Heart right ventricle (tissue), 16 donors: Measurements from ENCODE around the gene ADCY2. TPM values are rescaled to one million over a fixed set of nuclear protein-coding genes. Genes with fewer than 3 reads are reported as not detected.

ENCODE experiments used
- ATAC-seq, 8 donors: fragments of 200-7000 bp; cut with Tn5 transposase; one replicate each; pipeline ENCODE4 v1.9.1; 2020; ENCODE audit warnings: mild to moderate bottlenecking in 8 of 8, moderate library complexity in 8 of 8, moderate number of reproducible peaks in 1 of 8
- DNase-seq, 2 donors: peaks; one replicate each; pipeline ENCODE4 v3.0.0-alpha.2; 2020
- H3K27ac ChIP-seq, 10 donors: fragments of 200-600 bp; sonication (generic) in 2 of 10; one replicate each; pipeline versions ENCODE4 v1.5.0 to v1.8.0; 2020 to 2022; ENCODE audit warnings: mild to moderate bottlenecking in 3 of 10
- H3K27me3 ChIP-seq, 7 donors: fragments of 200-600 bp; one replicate each; pipeline ENCODE4 v1.8.0; 2021 to 2022; ENCODE audit warnings: mild to moderate bottlenecking in 2 of 7
- H3K36me3 ChIP-seq, 9 donors: fragments of 200-600 bp; sonication (generic) in 1 of 9; one replicate each; pipeline versions ENCODE4 v1.5.0 to v1.8.0; 2020 to 2022; ENCODE audit warnings: mild to moderate bottlenecking in 2 of 9
- H3K4me1 ChIP-seq, 9 donors: fragments of 200-600 bp; sonication (generic) in 1 of 9; one replicate each; pipeline versions ENCODE4 v1.5.0 to v1.8.0; 2020 to 2022; ENCODE audit warnings: mild to moderate bottlenecking in 4 of 9
- H3K4me3 ChIP-seq, 10 donors: fragments of 200-600 bp; sonication (generic) in 2 of 10; one replicate each; pipeline versions ENCODE4 v1.5.0 to v1.8.0; 2020 to 2022; ENCODE audit warnings: mild to moderate bottlenecking in 7 of 10, moderate library complexity in 2 of 10
- H3K9me3 ChIP-seq, 11 donors: fragments of 200-600 bp in 10 of 11; sonication (generic) in 2 of 11; one replicate each; pipeline versions ENCODE4 v1.5.0 to v1.8.0; 2013 to 2022; ENCODE audit warnings: mild to moderate bottlenecking in 2 of 11, control low read depth in 1 of 11, moderate library complexity in 1 of 11
- CTCF ChIP-seq, 9 donors: fragments of 200-600 bp; sonication (generic) in 2 of 9; IDR thresholded peaks; one replicate each; pipeline versions ENCODE4 v1.5.0 to v1.8.0; 2021 to 2022; ENCODE audit warnings: antibody characterized with exemption in 9 of 9, mild to moderate bottlenecking in 5 of 9, moderate library complexity in 1 of 9
- WGBS, 2 donors: extraction: QIAGEN DNeasy Blood & Tissue Kit; methylation state at CpG; one replicate each; pipeline ENCODE4 v1.1.7; 2013; ENCODE audit warnings: inconsistent platforms in 1 of 2; 5-methylcytosine and 5-hydroxymethylcytosine counted together
- intact Hi-C, 10 donors: fragments of 100-400 bp; cut with DNase I; formaldehyde crosslinking; loops; one replicate each; pipeline versions ENCODE4 v1.11.1 to v1.14.2; 2022
- polyA plus RNA-seq, 2 donors: library from polyadenylated mRNA; stranded (reverse); fragments of 200-250 nt; gene quantifications; one replicate each; pipeline ENCODE4 v1.2.3, GENCODE V29; 2013
- total RNA-seq, 10 donors: library from RNA; stranded (reverse); fragmentation: NEBNext Ultra II Directional in 3 of 10; extraction: Animal tissue kit (Norgen Biotek cat#: 25700) in 3 of 10; gene quantifications; one replicate each; pipeline versions ENCODE4 v1.2.1 to v1.2.4, GENCODE V29; 2021 to 2023
- donor health status: Arrhythmogenic right ventricular cardiomyopathy.
- donor health status: ischemic (EF 13 %, LVEDD 7.1; RV severe dilation, severe dysfunction).
- donor health status: healthy with polysubstance abuse.
- donor health status: DM: no; HTN: yes; CAD: no.
- donor health status: DM: no; HTN: no; CAD: no.
- donor health status: ischemic (EF 25% LVEDD 6.9; RV normal size, moderate dysfunction).
- donor health status: ischemic (EF 25% LVEDD 5.7; RV mildly dilated, moderate dysfunction).
- donor health status: healthy.
- donor health status: DM: yes; HTN: yes; CAD: no.
- donor health status: Ischemic cardiomyopathy.
- donor health status: ischemic (EF 35%, LVEDD 5.7; RV mildly dilated, moderate dysfunction).
- donor health status: nonischemic (EF 11% LVEDD 7.7; RV severe dilation, severe dysfunction).
- donor health status: DM: yes; HTN: yes; CAD: no.
- donor health status: PGD.
- donor health status: ischemic (EF 29% LVEDD 5.4; RV normal size, mild dysfunction).
- donor health status: nonischemic (EF 23%, LVEDD 6.1; RV moderate dilation, normal function).

The ADCY2 gene
- total and polyA plus RNA-seq, 12 donors, result 0.04 to 0.90 (median 0.17) TPM

DNA sequence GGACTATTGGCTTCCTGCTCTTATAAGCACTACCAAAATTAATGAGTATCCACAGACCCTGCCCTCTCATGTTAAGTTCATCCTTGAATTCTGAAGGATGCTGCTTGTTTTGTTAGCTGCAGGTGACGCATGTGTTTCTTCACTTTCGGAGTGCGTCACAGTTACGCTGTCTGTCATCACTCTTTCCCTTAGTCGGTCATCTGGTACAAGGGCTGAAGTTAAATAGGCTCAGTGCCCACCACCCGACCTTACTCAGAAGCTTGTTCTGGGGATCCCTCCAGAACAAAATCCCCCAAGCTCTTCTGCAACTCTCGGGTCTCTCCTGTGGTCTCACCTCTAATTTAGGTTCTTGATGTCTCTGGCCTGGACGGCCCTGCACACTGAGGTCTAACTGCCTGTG, 51.0 kb downstream of the ADCY2 start:
- TF ChIP-seq CTCF (IDR thresholded peaks at IDR 0.05), result no peak
- H3K36me3 ChIP-seq, result no peaks in the 10 kb centered on the region
- WGBS, 2 donors, result 84 to 88% methylated on average over 8 of the region's 8 CpGs
- peaks cover 0 to 16% (median 0%) of the 10 kb centered on the region in 11 donors for H3K9me3 ChIP-seq
- intact Hi-C loops, result no loop called here
- no peak overlapping the region for H3K4me3 ChIP-seq
- DNase-seq (no peak), ATAC-seq (no peak)
- H3K4me1 ChIP-seq, result no peaks in the 10 kb centered on the region
- H3K27ac ChIP-seq, result no peak overlapping the region
- H3K27me3 ChIP-seq, result no peaks in the 10 kb centered on the region

DNA sequence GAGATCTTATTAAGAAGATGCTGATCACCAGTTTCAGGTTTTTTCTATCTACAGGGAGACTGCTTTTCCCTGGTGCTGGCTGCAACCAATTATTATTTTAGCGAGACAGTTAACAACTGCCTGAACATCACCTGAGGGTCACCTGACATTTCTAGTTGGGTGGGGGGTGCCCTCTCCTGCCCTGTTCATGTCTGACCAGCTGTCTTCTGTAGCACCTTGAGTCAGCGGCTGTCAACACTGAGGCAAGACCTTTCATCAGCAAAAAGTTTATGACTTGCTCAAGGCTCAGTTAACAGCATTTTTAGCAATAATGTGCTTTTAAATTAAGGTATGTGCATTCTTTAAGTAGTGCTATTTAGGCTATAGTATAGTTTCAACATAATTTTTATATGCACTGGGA, 58.0 kb downstream of the ADCY2 start:
- H3K27ac ChIP-seq, result no peak overlapping the region
- H3K4me1 ChIP-seq, result no peaks in the 10 kb centered on the region
- H3K9me3 ChIP-seq, result peaks cover 0 to 19% (median 0%) of the 10 kb centered on the region in 11 donors
- 90 to 94% methylated on average over 2 of the region's 2 CpGs for WGBS, 2 donors
- H3K4me3 ChIP-seq, result no peak overlapping the region
- TF ChIP-seq CTCF (IDR thresholded peaks at IDR 0.05), result no peak
- no peak for DNase-seq
- intact Hi-C loops, result no loop called here
- no peaks in the 10 kb centered on the region for H3K36me3 ChIP-seq
- H3K27me3 ChIP-seq, result no peaks in the 10 kb centered on the region
- ATAC-seq, result no peak

- 87 to 89% methylated on average over 2 of the region's 2 CpGs for WGBS, 2 donors
- no peaks in the 10 kb centered on the region for H3K27me3 ChIP-seq
- DNase-seq, result no peak
- no peak for ATAC-seq
- intact Hi-C loops, result no loop called here
- peaks cover 0 to 10% (median 0%) of the 10 kb centered on the region in 11 donors for H3K9me3 ChIP-seq
- no peaks in the 10 kb centered on the region for H3K36me3 ChIP-seq
- no peaks in the 10 kb centered on the region for H3K4me1 ChIP-seq
- H3K27ac ChIP-seq, result no peak overlapping the region
- TF ChIP-seq CTCF (IDR thresholded peaks at IDR 0.05), result no peak
- H3K4me3 ChIP-seq, result no peak overlapping the region
Measured at GRCh38 chr5:7456206-7456605, 60.3 kb downstream of the ADCY2 start.

GRCh38 chr5:7461371-7461770, 65.4 kb downstream of the ADCY2 start:
- intact Hi-C loops, result no loop called here
- Histone ChIP-seq H3K27me3 (no peaks in the 10 kb centered on the region), H3K4me3 (no peak overlapping the region), H3K36me3 (no peaks in the 10 kb centered on the region), H3K9me3 (no peaks in the 10 kb centered on the region), H3K27ac (no peak overlapping the region), H3K4me1 (no peaks in the 10 kb centered on the region)
- no peak for TF ChIP-seq CTCF (IDR thresholded peaks at IDR 0.05)
- ATAC-seq (no peak), DNase-seq (no peak)
- WGBS, 2 donors, result 74 to 75% methylated on average over 1 of the region's 1 CpG

- DNase-seq (no peak), ATAC-seq (no peak)
- Histone ChIP-seq H3K4me1 (no peaks in the 10 kb centered on the region), H3K27me3 (no peaks in the 10 kb centered on the region), H3K4me3 (no peak overlapping the region), H3K36me3 (no peaks in the 10 kb centered on the region), H3K9me3 (no peaks in the 10 kb centered on the region), H3K27ac (no peak overlapping the region)
- WGBS, 2 donors, result 78 to 86% methylated on average over 1 of the region's 1 CpG
- intact Hi-C loops, result no loop called here
- no peak for TF ChIP-seq CTCF (IDR thresholded peaks at IDR 0.05)
Measured at GRCh38 chr5:7462758-7463157, 66.8 kb downstream of the ADCY2 start.
